HEK293 (cell line): Measurements from ENCODE around the gene GRIN2A.

Experiments
- CTCF ChIA-PET: fragments of 350-600 bp; formaldehyde crosslinking; extraction: SDS; loops from one replicate; lab custom pipeline; 2021; ENCODE audit warnings: antibody characterized with exemption; lab: Yijun Ruan, JAX
- POLR2A ChIA-PET: fragments of 300-600 bp; formaldehyde crosslinking; extraction: SDS; loops from one replicate; lab custom pipeline; 2020; ENCODE audit warnings: antibody characterized with exemption, inconsistent platforms; lab: Yijun Ruan, JAX
- H3K27ac ChIP-seq: fragments of 200-500 bp; sonication (Bioruptor generic); 2 replicates; pipeline ENCODE4 v1.5.1; 2014; ENCODE audit warnings: low read depth, low read length, control low read depth, inconsistent platforms; ENCODE audit errors: extremely low read depth
- H3K36me3 ChIP-seq, 2 experiments: fragments of 200-500 bp in 1 of 2; sonication (Bioruptor generic) in 1 of 2; 1 replicate in 1 of 2; 2 replicates in 1 of 2; pipeline ENCODE4 v1.5.1; 2014 to 2017; ENCODE audit warnings: inconsistent platforms in 2 of 2, low read length in 2 of 2; ENCODE audit not compliant: control insufficient read depth in 2 of 2, insufficient read depth in 1 of 2
- H3K4me1 ChIP-seq: fragments of 200-500 bp; sonication (Bioruptor generic); 2 replicates; pipeline ENCODE4 v1.5.1; 2014; ENCODE audit warnings: mild to moderate bottlenecking, low read length, inconsistent platforms; ENCODE audit not compliant: control insufficient read depth, insufficient read depth
- H3K4me3 ChIP-seq: 2 replicates; pipeline ENCODE4 v1.5.1; 2011; ENCODE audit warnings: low read depth, mild to moderate bottlenecking, control low read depth, low read length, moderate library complexity
- H3K9me3 ChIP-seq: fragments of 200-500 bp; sonication (Bioruptor generic); 2 replicates; pipeline ENCODE4 v1.5.1; 2014; ENCODE audit warnings: low read depth, low read length, inconsistent platforms; ENCODE audit not compliant: control insufficient read depth, insufficient read depth
- ELK4 ChIP-seq: IDR thresholded peaks from 2 replicates; pipeline ENCODE4 v1.6.1; 2011; ENCODE audit warnings: mild to moderate bottlenecking, low read depth, low read length, borderline replicate concordance
- GLIS1 ChIP-seq: fragments of 450-650 bp; formaldehyde crosslinking; IDR thresholded peaks from 2 replicates; pipeline ENCODE4 v1.5.1; 2016; ENCODE audit warnings: missing biosample characterization, missing genetic modification characterization
- KLF9 ChIP-seq: fragments of 450-650 bp; formaldehyde crosslinking; IDR thresholded peaks from 2 replicates; pipeline ENCODE4 v1.5.1; 2016; ENCODE audit warnings: missing biosample characterization, missing genetic modification characterization, low read depth
- MYNN ChIP-seq: fragments of 450-650 bp; formaldehyde crosslinking; IDR thresholded peaks from 2 replicates; pipeline ENCODE4 v1.5.1; 2016; ENCODE audit warnings: missing biosample characterization, missing genetic modification characterization, borderline replicate concordance
- ZBTB26 ChIP-seq: fragments of 450-650 bp; formaldehyde crosslinking; optimal IDR thresholded peaks from 2 replicates; pipeline ENCODE3; 2016; ENCODE audit warnings: missing biosample characterization, mild to moderate bottlenecking, missing genetic modification characterization
- ZBTB44 ChIP-seq: fragments of 450-650 bp; IDR thresholded peaks from 2 replicates; pipeline ENCODE4 v1.5.1; 2018; ENCODE audit warnings: missing biosample characterization, mild to moderate bottlenecking, missing genetic modification characterization
- ZNF10 ChIP-seq: fragments of 450-650 bp; formaldehyde crosslinking; IDR thresholded peaks from 2 replicates; pipeline ENCODE4 v1.5.1; 2017; ENCODE audit warnings: missing biosample characterization, missing genetic modification characterization
- ZNF146 ChIP-seq: fragments of 450-650 bp; formaldehyde crosslinking; IDR thresholded peaks from 2 replicates; pipeline ENCODE4 v1.5.1; 2016; ENCODE audit warnings: missing biosample characterization, missing genetic modification characterization
- ZNF148 ChIP-seq: fragments of 450-650 bp; formaldehyde crosslinking; IDR thresholded peaks from 2 replicates; pipeline ENCODE4 v1.5.0; 2017; ENCODE audit warnings: missing biosample characterization, missing genetic modification characterization, borderline replicate concordance
- ZNF155 ChIP-seq: fragments of 450-650 bp; formaldehyde crosslinking; IDR thresholded peaks from 2 replicates; pipeline ENCODE4 v1.5.1; 2016; ENCODE audit warnings: missing biosample characterization, missing genetic modification characterization
- ZNF211 ChIP-seq: fragments of 450-650 bp; formaldehyde crosslinking; IDR thresholded peaks from 2 replicates; pipeline ENCODE4 v1.5.1; 2016; ENCODE audit warnings: low read depth, missing biosample characterization, missing genetic modification characterization
- ZNF26 ChIP-seq: fragments of 450-650 bp; formaldehyde crosslinking; IDR thresholded peaks from 2 replicates; pipeline ENCODE4 v1.5.1; 2016; ENCODE audit warnings: missing biosample characterization, missing genetic modification characterization
- ZNF518A ChIP-seq: fragments of 450-650 bp; formaldehyde crosslinking; conservative IDR thresholded peaks from 2 replicates; pipeline ENCODE4 v1.5.1; 2016; ENCODE audit warnings: low read depth, missing biosample characterization, missing genetic modification characterization
- ZNF555 ChIP-seq: fragments of 450-650 bp; formaldehyde crosslinking; conservative IDR thresholded peaks from 2 replicates; pipeline ENCODE4 v1.5.1; 2017; ENCODE audit warnings: missing biosample characterization, mild to moderate bottlenecking, missing genetic modification characterization, inconsistent platforms
- ZNF791 ChIP-seq: fragments of 450-650 bp; formaldehyde crosslinking; IDR thresholded peaks from 2 replicates; pipeline ENCODE4 v1.5.1; 2016; ENCODE audit warnings: missing biosample characterization, missing genetic modification characterization

The GRIN2A gene

GRCh38 chr16:9849697-9850245 lies 332.5 kb downstream of the GRIN2A start:
- Histone ChIP-seq H3K4me3 (no peak overlapping the region), H3K27ac (no peak overlapping the region), H3K4me1 (no peaks in the 10 kb centered on the region), H3K36me3 (no peaks in the 10 kb centered on the region), H3K9me3 (no peaks in the 10 kb centered on the region)
- CTCF ChIA-PET = no interaction called here
- POLR2A ChIA-PET = no interaction called here
- TF ChIP-seq ELK4 = no peak
- no peak for TF ChIP-seq ZNF155 (tag by site-specific recombination)
- no peak for TF ChIP-seq ZBTB26
- no peak for TF ChIP-seq ZNF211
- no peak for TF ChIP-seq GLIS1 (tag by site-specific recombination)
- TF ChIP-seq ZNF518A (tag by site-specific recombination) = no peak
- TF ChIP-seq ZNF10 (tag by site-specific recombination) = no peak

- Histone ChIP-seq H3K9me3 (no peaks in the 10 kb centered on the region), H3K27ac (no peak overlapping the region), H3K4me3 (no peak overlapping the region), H3K36me3 (no peaks in the 10 kb centered on the region), H3K4me1 (no peaks in the 10 kb centered on the region)
- POLR2A ChIA-PET = no interaction called here
- TF ChIP-seq ZNF146 = no peak
- CTCF ChIA-PET = interaction anchor here (0.7 kb wide), 1 partner anchor 1192 kb away, joined by 3 read pairs; no protein-coding TSS in a partner anchor
Observed at GRCh38 chr16:9847146-9847545, 335.1 kb downstream of the GRIN2A start.

- Histone ChIP-seq H3K4me3 (no peak overlapping the region), H3K4me1 (no peaks in the 10 kb centered on the region), H3K36me3 (no peaks in the 10 kb centered on the region), H3K9me3 (no peaks in the 10 kb centered on the region), H3K27ac (no peak overlapping the region)
- ChIA-PET CTCF (no interaction called here), POLR2A (no interaction called here)
- TF ChIP-seq ZBTB44 (tag by site-specific recombination) (no peak), ZNF555 (tag by site-specific recombination) (no peak), ZNF791 (tag by site-specific recombination) (no peak), KLF9 (tag by site-specific recombination) (no peak), ZNF26 (tag by site-specific recombination) (no peak), MYNN (tag by site-specific recombination) (no peak), ZNF148 (tag by site-specific recombination) (no peak)
Observed at GRCh38 chr16:9846362-9847099, 335.7 kb downstream of the GRIN2A start.
